IPS-20b (cell line): Measurements from ENCODE around the gene WWOX.

ENCODE experiments used
- H3K27ac ChIP-seq: one replicate; pipeline ENCODE4 v1.5.1; 2013; ENCODE audit warnings: low read length
- H3K27me3 ChIP-seq: 2 replicates; pipeline ENCODE4 v1.6.1; 2013; ENCODE audit warnings: mild to moderate bottlenecking, low read length, inconsistent platforms; ENCODE audit not compliant: insufficient read depth
- H3K36me3 ChIP-seq: 2 replicates; pipeline ENCODE4 v1.6.1; 2013; ENCODE audit warnings: low read depth, mild to moderate bottlenecking, inconsistent platforms, low read length, moderate library complexity; ENCODE audit not compliant: insufficient read depth
- H3K4me1 ChIP-seq: 2 replicates; pipeline ENCODE4 v1.6.1; 2013; ENCODE audit warnings: mild to moderate bottlenecking, control low read depth, inconsistent platforms, low read length, moderate library complexity; ENCODE audit not compliant: insufficient read depth
- H3K4me3 ChIP-seq: 2 replicates; pipeline ENCODE4 v1.5.1; 2013; ENCODE audit warnings: mild to moderate bottlenecking, low read length, inconsistent platforms
- H3K9ac ChIP-seq: 2 replicates; pipeline ENCODE4 v1.6.1; 2013; ENCODE audit warnings: low read depth, mild to moderate bottlenecking, inconsistent platforms, low read length, moderate library complexity
- H3K9me3 ChIP-seq: 2 replicates; pipeline ENCODE4 v1.6.1; 2013; ENCODE audit warnings: mild to moderate bottlenecking, low read depth, low read length, inconsistent platforms; ENCODE audit not compliant: insufficient read depth

WWOX gene

DNA sequence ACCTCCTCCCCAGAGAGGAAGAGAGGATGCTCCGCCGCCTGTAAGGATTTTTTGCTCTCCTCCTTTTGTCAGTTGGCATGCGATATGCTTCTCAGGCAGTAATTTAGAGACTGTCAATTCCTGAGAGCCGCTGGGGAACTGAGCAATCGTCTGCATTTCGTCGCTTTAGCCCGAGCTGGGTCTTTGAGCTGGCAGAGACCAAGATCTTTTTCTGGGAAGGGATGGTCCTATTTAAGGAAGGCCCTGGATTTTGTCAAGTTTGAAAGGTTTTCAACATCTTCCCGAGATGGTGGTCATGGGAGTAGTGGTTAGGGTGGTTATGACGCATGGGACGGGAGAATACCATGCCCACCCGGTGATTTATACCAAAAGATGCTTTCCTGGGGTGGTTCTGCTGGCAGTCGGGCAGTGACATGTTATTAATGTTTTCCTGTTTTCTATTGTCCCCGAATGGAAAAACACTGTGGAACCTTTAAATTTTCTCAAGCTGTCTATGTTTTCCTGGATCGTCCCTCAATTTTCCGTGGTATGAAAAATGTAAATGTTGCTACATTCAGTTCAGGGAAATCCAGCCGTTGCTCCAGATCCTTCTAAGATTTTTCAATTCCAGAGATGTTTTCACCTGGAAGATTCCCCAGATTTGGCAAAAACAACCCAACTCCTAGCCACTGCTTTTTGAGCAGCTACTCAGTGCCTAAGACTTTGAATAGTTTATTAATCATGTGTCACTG is 914.6 kb downstream of the WWOX start:
- no peak overlapping the region for H3K27ac ChIP-seq
- H3K4me3 ChIP-seq, result no peak overlapping the region
- no peaks in the 10 kb centered on the region for H3K36me3 ChIP-seq
- H3K9me3 ChIP-seq, result no peaks in the 10 kb centered on the region
- no peak overlapping the region for H3K9ac ChIP-seq
- H3K27me3 ChIP-seq, result no peaks in the 10 kb centered on the region
- no peaks in the 10 kb centered on the region for H3K4me1 ChIP-seq

DNA sequence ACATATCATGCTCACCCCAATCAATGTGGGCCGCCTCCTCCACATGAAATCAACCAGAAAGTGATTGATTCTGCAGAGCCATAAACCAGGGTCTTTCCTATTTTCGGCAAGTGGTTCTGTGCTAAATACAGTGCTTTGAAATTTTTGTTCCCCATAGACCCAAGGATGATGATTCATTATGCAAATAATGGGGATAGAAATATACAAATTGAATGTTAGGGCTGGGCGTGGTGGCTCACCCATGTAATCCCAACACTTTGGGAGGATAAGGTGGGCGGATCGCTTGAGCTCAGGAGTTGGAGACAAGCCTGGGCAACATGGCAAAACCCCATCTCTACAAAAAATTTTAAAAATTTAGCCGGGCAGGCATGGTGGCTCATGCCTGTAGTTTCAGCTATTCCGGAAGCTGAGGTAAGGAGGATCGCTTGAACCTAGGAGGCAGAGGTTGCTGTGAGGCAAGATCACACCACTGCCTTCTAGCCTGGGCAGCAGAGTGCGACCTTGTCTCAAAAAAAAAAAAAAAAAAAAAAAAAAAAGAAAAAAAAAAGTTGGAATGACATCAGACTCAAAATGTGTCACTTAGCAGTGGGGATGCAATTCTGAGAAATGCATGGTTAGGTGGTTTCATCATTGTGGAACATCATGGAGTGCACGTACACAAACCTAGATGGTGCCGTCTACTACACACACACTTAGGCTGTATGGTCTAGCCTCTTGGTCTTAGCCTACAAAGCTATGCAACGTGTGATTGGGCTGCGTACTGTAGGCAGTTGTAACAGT is 919.4 kb downstream of the WWOX start:
- Histone ChIP-seq H3K27ac (no peak overlapping the region), H3K9me3 (no peaks in the 10 kb centered on the region), H3K9ac (no peak overlapping the region), H3K27me3 (no peaks in the 10 kb centered on the region), H3K4me3 (no peak overlapping the region), H3K36me3 (no peaks in the 10 kb centered on the region), H3K4me1 (no peaks in the 10 kb centered on the region)

DNA sequence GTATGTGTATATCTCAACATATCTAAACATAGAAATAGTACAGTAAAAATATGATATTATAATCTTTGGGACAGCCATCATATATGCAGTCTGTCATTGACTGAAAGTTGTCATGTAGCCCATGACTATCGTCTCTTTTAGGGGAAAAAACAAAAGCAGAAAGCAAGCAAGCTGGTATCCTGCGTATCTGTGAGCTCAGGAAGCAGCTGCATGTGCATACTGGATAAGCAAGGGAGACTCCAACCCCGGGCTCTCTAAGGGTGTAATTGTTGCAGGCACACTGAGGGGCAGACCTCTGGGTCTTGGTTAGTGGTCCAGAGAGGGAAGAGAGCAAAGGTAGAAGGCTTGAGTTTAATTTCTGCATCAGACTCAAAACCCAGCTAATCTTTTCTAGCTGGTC is 920.0 kb downstream of the WWOX start:
- Histone ChIP-seq H3K9me3 (no peaks in the 10 kb centered on the region), H3K27me3 (no peaks in the 10 kb centered on the region), H3K27ac (no peak overlapping the region), H3K4me1 (no peaks in the 10 kb centered on the region), H3K36me3 (no peaks in the 10 kb centered on the region), H3K4me3 (no peak overlapping the region), H3K9ac (no peak overlapping the region)

DNA sequence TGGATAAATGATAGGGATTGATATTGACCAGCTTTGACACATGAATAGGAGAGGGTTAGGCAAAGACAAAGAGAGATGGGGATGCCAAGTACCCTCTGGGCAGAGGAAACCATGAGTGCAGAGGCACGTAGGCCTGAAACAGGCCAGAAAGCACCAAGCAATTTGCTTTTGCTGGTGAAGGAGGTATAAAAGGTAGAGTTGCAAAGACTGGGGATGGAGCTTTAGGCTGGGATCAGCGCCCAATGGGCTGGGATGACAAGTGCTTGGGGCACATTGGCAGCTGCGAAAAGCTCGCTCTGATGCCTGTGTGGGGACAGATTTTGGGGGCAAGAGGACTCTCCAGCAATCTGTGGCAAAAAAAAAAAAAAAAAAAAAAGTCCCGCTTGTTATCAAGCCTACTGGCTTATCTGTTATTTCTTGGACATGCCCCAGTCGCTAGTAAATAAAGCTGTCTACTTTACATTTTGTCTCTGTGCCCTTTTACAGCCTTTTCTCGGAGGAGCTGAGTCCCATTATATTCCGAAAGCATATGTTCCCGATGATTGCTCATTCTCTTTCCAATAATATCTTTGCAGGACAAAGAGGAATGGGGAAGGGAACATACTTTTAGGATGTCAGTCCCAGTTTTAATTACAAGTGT is 922.7 kb downstream of the WWOX start:
- H3K9ac ChIP-seq, result no peak overlapping the region
- no peak overlapping the region for H3K27ac ChIP-seq
- no peaks in the 10 kb centered on the region for H3K27me3 ChIP-seq
- no peaks in the 10 kb centered on the region for H3K9me3 ChIP-seq
- H3K4me3 ChIP-seq, result no peak overlapping the region
- H3K36me3 ChIP-seq, result no peaks in the 10 kb centered on the region
- no peaks in the 10 kb centered on the region; the same call in 1 of the 2 replicates for H3K4me1 ChIP-seq

DNA sequence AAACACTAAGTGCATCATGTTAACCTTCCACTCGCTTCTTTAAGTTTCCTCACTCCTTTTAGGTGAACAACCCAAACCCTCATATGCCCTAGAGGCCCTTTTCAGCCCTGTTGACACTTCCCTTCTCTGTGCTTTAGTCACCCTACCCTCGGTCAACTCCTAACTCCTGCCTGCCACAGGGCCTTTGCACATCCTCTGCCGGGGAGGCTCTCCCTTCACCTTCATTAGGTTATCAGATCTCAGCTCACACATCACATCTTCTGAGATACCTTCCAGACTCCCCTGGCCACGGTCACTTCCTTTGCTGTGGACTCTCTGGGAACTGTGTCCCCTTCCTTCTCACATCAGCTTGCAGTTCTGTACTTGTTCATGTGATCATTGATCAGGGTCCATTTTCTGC is 926.7 kb downstream of the WWOX start:
- no peak overlapping the region for H3K27ac ChIP-seq

DNA sequence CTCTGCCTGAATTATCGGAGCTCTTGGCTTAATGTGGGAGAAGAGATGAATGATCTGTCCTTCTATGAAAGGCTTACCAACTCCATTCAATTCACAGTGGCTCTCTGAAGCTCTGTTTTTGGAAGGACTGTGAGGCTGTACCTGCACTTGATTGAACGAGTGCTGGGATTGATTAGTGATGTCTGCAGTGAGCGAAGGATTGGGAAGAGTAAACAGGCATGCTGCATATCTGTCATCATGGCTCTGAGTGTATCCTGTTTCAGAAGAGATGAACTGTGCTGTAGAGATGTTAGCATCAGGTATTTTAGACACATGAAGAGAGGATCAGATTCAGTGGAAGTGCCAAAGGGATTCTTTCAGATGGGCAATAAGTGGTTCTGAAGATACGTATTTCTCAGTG is 937.1 kb downstream of the WWOX start:
- Histone ChIP-seq H3K4me1 (no peaks in the 10 kb centered on the region), H3K9me3 (no peaks in the 10 kb centered on the region), H3K27me3 (no peaks in the 10 kb centered on the region), H3K9ac (no peak overlapping the region), H3K27ac (no peak overlapping the region), H3K4me3 (no peak overlapping the region), H3K36me3 (no peaks in the 10 kb centered on the region)

More for the DNA sequence above, 926.7 kb downstream of the WWOX start:
- no peaks in the 10 kb centered on the region for H3K9me3 ChIP-seq
- no peak overlapping the region for H3K9ac ChIP-seq
- H3K4me3 ChIP-seq, result no peak overlapping the region
- no peaks in the 10 kb centered on the region; the same call in 1 of the 2 replicates for H3K4me1 ChIP-seq
- no peaks in the 10 kb centered on the region for H3K27me3 ChIP-seq
- H3K36me3 ChIP-seq, result no peaks in the 10 kb centered on the region

DNA sequence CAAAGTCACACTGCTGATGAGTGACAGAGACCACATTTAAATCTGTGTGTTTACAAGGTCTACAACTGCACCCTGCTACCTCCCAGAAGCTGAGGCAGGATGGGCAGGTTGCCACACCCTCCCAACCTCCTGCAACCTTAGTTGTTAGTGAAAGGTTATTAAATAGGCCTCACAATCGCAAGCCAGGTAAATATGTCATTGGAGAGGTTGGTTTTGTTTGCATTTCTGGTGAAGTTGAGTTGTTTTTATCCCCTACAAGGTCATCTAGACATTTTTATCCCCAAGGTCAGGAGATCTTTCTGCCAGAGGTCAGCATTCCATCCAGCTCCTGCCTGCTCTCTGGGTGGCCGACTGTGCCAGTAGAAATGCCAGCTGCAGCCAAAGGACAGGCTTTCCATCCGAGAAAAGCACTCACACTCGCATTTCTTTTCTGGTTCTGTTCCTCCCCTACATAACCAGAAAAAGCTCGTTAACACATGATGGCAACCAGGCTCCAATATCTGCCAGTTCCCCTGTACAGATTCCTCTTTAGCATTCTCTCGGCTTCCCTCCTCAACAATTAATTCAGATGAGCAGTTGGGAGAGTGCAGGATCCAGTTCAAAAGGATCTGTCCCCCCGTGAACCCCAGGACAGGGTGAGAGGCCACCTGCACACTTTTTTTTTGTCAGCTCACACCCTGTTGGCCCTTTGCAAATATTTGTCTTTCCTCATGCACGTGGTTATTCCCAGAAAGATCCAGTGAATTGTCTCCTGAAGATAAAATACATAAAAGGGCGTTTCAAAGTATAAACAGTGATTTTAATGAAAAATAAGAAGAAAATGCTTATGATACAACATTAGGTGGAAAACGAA is 938.3 kb downstream of the WWOX start:
- Histone ChIP-seq H3K9me3 (no peaks in the 10 kb centered on the region), H3K4me1 (no peaks in the 10 kb centered on the region), H3K9ac (no peak overlapping the region), H3K36me3 (no peaks in the 10 kb centered on the region), H3K27ac (no peak overlapping the region), H3K27me3 (no peaks in the 10 kb centered on the region), H3K4me3 (no peak overlapping the region)

DNA sequence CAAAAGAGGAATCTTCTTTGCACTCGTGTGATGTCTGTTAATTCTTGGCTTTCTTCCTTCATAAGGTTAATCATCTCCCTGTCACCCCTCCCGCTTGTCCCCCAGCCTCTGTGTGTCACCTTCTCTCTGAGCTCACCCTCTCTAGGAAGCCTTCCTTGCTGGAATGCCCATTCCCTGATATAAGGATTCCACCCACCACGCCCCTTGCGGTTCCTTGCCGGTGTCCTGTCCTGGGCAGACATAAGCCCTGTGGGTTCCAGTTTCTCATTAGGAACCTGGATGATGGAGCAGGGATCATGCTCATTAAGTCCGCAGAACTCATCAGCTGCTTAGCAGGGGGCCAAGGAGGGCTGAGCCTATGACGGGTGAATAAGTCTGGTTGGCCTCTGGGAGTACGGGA is 941.8 kb downstream of the WWOX start:
- Histone ChIP-seq H3K27me3 (no peaks in the 10 kb centered on the region), H3K9ac (no peak overlapping the region), H3K4me1 (no peaks in the 10 kb centered on the region), H3K4me3 (no peak overlapping the region), H3K9me3 (no peaks in the 10 kb centered on the region), H3K27ac (no peak overlapping the region), H3K36me3 (no peaks in the 10 kb centered on the region)

DNA sequence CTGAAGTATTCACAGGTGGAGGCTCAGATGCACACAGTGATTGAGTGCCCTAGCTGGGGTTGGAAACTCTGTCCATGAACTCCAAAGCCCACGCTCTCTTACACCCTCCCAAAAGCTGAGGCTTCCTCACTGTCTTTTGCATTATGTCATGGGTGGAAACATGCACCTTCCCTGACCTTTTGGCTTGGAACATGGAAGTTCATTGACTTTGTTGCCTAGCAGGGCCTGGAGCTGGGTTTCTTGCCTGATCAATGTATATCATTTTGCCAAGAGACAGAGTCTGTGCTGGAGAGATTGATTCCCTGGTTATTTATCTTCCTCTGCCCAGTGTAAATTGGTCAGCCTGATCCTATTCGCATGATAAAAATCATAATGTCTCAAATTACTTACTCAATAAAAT is 942.7 kb downstream of the WWOX start:
- Histone ChIP-seq H3K36me3 (no peaks in the 10 kb centered on the region), H3K4me3 (no peak overlapping the region), H3K4me1 (no peaks in the 10 kb centered on the region; the same call in 1 of the 2 replicates), H3K9me3 (no peaks in the 10 kb centered on the region), H3K27me3 (no peaks in the 10 kb centered on the region), H3K9ac (no peak overlapping the region), H3K27ac (no peak overlapping the region)

DNA sequence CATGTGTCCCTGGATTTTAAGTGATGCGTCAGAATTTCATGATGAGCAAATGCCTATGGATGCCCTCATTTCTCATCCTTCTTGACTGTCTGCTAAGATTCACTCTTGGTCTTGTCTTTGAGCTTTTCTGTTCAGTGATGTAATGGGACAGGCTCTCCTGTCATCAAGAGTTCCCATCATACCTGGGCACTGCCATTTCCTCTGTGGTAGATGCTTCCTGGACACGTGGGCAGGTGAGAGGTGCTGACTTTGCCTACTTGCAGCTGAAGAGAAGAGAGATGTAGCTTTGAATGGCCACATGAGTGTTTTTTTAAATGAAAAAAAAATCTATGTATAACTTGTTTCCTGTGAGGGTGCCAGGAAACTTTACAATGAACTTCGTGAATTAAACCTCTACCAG is 943.4 kb downstream of the WWOX start:
- no peaks in the 10 kb centered on the region for H3K9me3 ChIP-seq
- H3K27ac ChIP-seq, result no peak overlapping the region
- no peaks in the 10 kb centered on the region for H3K27me3 ChIP-seq
- no peaks in the 10 kb centered on the region for H3K36me3 ChIP-seq
- no peaks in the 10 kb centered on the region; the same call in 1 of the 2 replicates for H3K4me1 ChIP-seq
- H3K9ac ChIP-seq, result no peak overlapping the region
- H3K4me3 ChIP-seq, result no peak overlapping the region

DNA sequence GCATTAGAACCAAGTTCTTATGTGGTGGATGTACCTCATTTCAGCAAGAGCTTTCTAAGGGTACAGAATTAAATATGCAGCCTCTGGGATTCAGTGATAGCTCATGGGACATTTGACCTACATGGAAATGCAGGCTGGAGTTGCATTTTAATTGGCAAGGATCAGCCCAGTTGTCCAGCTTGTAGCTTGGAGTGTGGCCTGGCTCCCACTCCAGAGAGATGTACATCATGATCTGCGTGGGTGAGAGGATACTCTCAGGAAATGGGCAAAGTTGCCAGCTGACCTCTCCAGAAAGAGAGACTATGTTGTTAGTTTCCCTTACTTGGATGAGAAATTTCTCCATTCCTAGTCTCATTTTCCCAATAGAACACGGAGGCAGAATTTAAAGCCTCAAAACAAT is 945.7 kb downstream of the WWOX start:
- H3K27me3 ChIP-seq, result no peaks in the 10 kb centered on the region
- H3K4me1 ChIP-seq, result peaks cover 2% of the 10 kb centered on the region; the same call in 1 of the 2 replicates
- H3K27ac ChIP-seq, result no peak overlapping the region
- H3K4me3 ChIP-seq, result no peak overlapping the region
- no peaks in the 10 kb centered on the region for H3K36me3 ChIP-seq
- no peak overlapping the region for H3K9ac ChIP-seq
- no peaks in the 10 kb centered on the region for H3K9me3 ChIP-seq
